Hematopoietic multipotent progenitor cell (in vitro differentiated cells): ENCODE measurements around the gene GPRIN1. TPM values are rescaled to one million over a fixed set of nuclear protein-coding genes. Genes with fewer than 3 reads are reported as not detected.

Experiments
- DNase-seq, 3 donors: peaks; one replicate each; pipeline ENCODE4 v3.0.0-alpha.2; 2011 to 2015; ENCODE audit warnings: low read depth in 2 of 3, low spot score in 2 of 3
- total RNA-seq: library from RNA; depleted of rRNA; stranded (reverse); fragments of >200 nt; gene quantifications from one replicate; pipeline ENCODE4 v1.2.3, GENCODE V29; 2012

The GPRIN1 gene
- total RNA-seq, 1 donor, result under 0.01 TPM

GRCh38 chr5:176625512-176625911 is 15.6 kb upstream of the GPRIN1 start:
- no peak for DNase-seq

- DNase-seq, result no peak
These were observed 15.0 kb upstream of the GPRIN1 start for GRCh38 chr5:176624938-176625337.

GRCh38 chr5:176624142-176624541 is 14.2 kb upstream of the GPRIN1 start:
- DNase-seq, result no peak

- DNase-seq, result no peak
These were observed 11.7 kb upstream of the GPRIN1 start for GRCh38 chr5:176621661-176622079.

GRCh38 chr5:176620333-176620981 is 10.5 kb upstream of the GPRIN1 start:
- no peak for DNase-seq

- no peak for DNase-seq
These were observed 9.8 kb upstream of the GPRIN1 start for GRCh38 chr5:176619569-176620332.

GRCh38 chr5:176619203-176619568 is 9.2 kb upstream of the GPRIN1 start:
- peak in 2 of 3 donors; percentile 86 to 87 for DNase-seq

- peak in 1 of 3 donors; percentile 12 for DNase-seq
These were observed 8.8 kb upstream of the GPRIN1 start for GRCh38 chr5:176618783-176619182.

- DNase-seq, result no peak
These were observed 6.6 kb upstream of the GPRIN1 start for GRCh38 chr5:176616511-176616910.

- no peak for DNase-seq
These were observed 5.0 kb upstream of the GPRIN1 start for GRCh38 chr5:176614805-176615478.

GRCh38 chr5:176612855-176613254 is 2.9 kb upstream of the GPRIN1 start:
- DNase-seq, result no peak

- no peak for DNase-seq
These were observed 2.1 kb upstream of the GPRIN1 start for GRCh38 chr5:176612008-176612407.

- DNase-seq, result peak in 2 of 3 donors; percentile 82 to 85
These were observed 1.5 kb upstream of the GPRIN1 start for GRCh38 chr5:176611435-176611834.

- no peak for DNase-seq
These were observed 448 bp upstream of the GPRIN1 start for GRCh38 chr5:176610435-176610773.

GRCh38 chr5:176608937-176609723 is 826 bp downstream of the GPRIN1 start:
- no peak for DNase-seq

- no peak for DNase-seq
These were observed 1.7 kb downstream of the GPRIN1 start for GRCh38 chr5:176608142-176608705.

GRCh38 chr5:176606875-176607274 is 3.1 kb downstream of the GPRIN1 start:
- no peak for DNase-seq

- no peak for DNase-seq
These were observed 3.9 kb downstream of the GPRIN1 start for GRCh38 chr5:176606032-176606431.

GRCh38 chr5:176603091-176603490 is 6.9 kb downstream of the GPRIN1 start:
- DNase-seq, result no peak

- DNase-seq, result no peak
These were observed 8.0 kb downstream of the GPRIN1 start for GRCh38 chr5:176601901-176602482.
